GM18873 (cell line): Measurements from ENCODE around the gene INTU.
"Not testable (repeated sequence)": the region's sequence is repeated elsewhere in the genome, so short reads cannot be mapped to it uniquely, and the experiment has no call there.

Source experiments
- ATAC-seq: cut with Tn5 transposase; IDR thresholded peaks from one replicate; pipeline ENCODE4 v1.9.1; 2021; ENCODE audit warnings: mild to moderate bottlenecking, moderate library complexity, moderate number of reproducible peaks; ENCODE audit not compliant: unreplicated experiment, low FRiP score

The INTU gene

GRCh38 chr4:127641524-127641923 is 8.8 kb downstream of the INTU start:
- ATAC-seq = no peak

- ATAC-seq = no peak
Measured at GRCh38 chr4:127642169-127642568, 9.4 kb downstream of the INTU start.

- no peak for ATAC-seq
Measured at GRCh38 chr4:127643791-127644190, 11.0 kb downstream of the INTU start.

- ATAC-seq = no peak
Measured at GRCh38 chr4:127648061-127648460, 15.3 kb downstream of the INTU start.

- not testable (repeated sequence) for ATAC-seq
Measured at GRCh38 chr4:127655590-127655989, 22.8 kb downstream of the INTU start.

- no peak for ATAC-seq
Measured at GRCh38 chr4:127656047-127656680, 23.4 kb downstream of the INTU start.

GRCh38 chr4:127660284-127660885 is 27.6 kb downstream of the INTU start:
- no peak for ATAC-seq

GRCh38 chr4:127667116-127667515 is 34.4 kb downstream of the INTU start:
- ATAC-seq = no peak

GRCh38 chr4:127667772-127668171 is 35.0 kb downstream of the INTU start:
- ATAC-seq = no peak

GRCh38 chr4:127668770-127669169 is 36.0 kb downstream of the INTU start:
- ATAC-seq = no peak

- no peak for ATAC-seq
Measured at GRCh38 chr4:127669691-127670090, 36.9 kb downstream of the INTU start.

GRCh38 chr4:127672111-127672510 is 39.4 kb downstream of the INTU start:
- ATAC-seq = no peak

- no peak for ATAC-seq
Measured at GRCh38 chr4:127685292-127685691, 52.5 kb downstream of the INTU start.

- ATAC-seq = no peak
Measured at GRCh38 chr4:127686658-127687057, 53.9 kb downstream of the INTU start.

- no peak for ATAC-seq
Measured at GRCh38 chr4:127687580-127687979, 54.8 kb downstream of the INTU start.

GRCh38 chr4:127698789-127699200 is 66.0 kb downstream of the INTU start:
- ATAC-seq = peak; percentile 100

- no peak for ATAC-seq
Measured at GRCh38 chr4:127708985-127709384, 76.2 kb downstream of the INTU start.

GRCh38 chr4:127709456-127709855 is 76.7 kb downstream of the INTU start:
- ATAC-seq = no peak

GRCh38 chr4:127730142-127730913 is 97.6 kb downstream of the INTU start, which contains the start of gene SLC25A31:
Gene SLC25A31 (plus strand): TSS chr4:127730400. CDS start chr4:127730546, 146 bp downstream.
- no peak for ATAC-seq

GRCh38 chr4:127731406-127731805 is 98.6 kb downstream of the INTU start:
- no peak for ATAC-seq

- ATAC-seq = no peak
Measured at GRCh38 chr4:127732623-127733328, 100.0 kb downstream of the INTU start.
